Posterior cingulate gyrus (tissue), 11 donors: Measurements from ENCODE around the gene OBSL1.

Experiments used
- DNase-seq, 10 donors: peaks; one replicate each; pipeline versions ENCODE4 v3.0.0 to v3.0.0-alpha.2; 2020 to 2021; ENCODE audit warnings: mixed read lengths in 3 of 10
- intact Hi-C: fragments of 100-400 bp; cut with DNase I; formaldehyde crosslinking; loops from one replicate; pipeline ENCODE4 v1.15.1; 2023

Gene OBSL1

GRCh38 chr2:219597552-219598307 lies 26.4 kb upstream of the OBSL1 start, which contains the start of gene STK11IP:
Gene STK11IP, plus strand, starts transcription at chr2:219597857. Its CDS starts 263 bp downstream, at chr2:219598120.
- intact Hi-C loops: loop anchor here (2.0 to 5.0 kb wide), 2 partner anchors 45 to 53 kb away; partner anchors contain the start of gene TMEM198

GRCh38 chr2:219596954-219597551 lies 25.7 kb upstream of the OBSL1 start:
- intact Hi-C loops: loop anchor here (2.0 to 5.0 kb wide), 2 partner anchors 45 to 52 kb away; partner anchors contain the start of gene TMEM198
- DNase-seq: peak in 1 of 10 donors; percentile 19

More at GRCh38 chr2:219597552-219598307, 26.4 kb upstream of the OBSL1 start, which contains the start of gene STK11IP:
- peak; percentile 93 to 99 (median 95) for DNase-seq

GRCh38 chr2:219595256-219595655 lies 23.9 kb upstream of the OBSL1 start:
- intact Hi-C loops: loop anchor here (5.0 kb wide), 1 partner anchor 47 kb away; no protein-coding TSS in a partner anchor
- DNase-seq: no peak

- DNase-seq: peak in 2 of 10 donors; percentile 0 to 1
- intact Hi-C loops: no loop called here
These were observed 21.8 kb upstream of the OBSL1 start for GRCh38 chr2:219593154-219593553.

- DNase-seq: peak in 3 of 10 donors; percentile 0 to 27 (median 8)
- intact Hi-C loops: no loop called here
These were observed 21.4 kb upstream of the OBSL1 start for GRCh38 chr2:219592736-219593135.

GRCh38 chr2:219591091-219591490 lies 19.8 kb upstream of the OBSL1 start:
- intact Hi-C loops: no loop called here
- no peak for DNase-seq

- peak in 2 of 10 donors; percentile 1 to 13 for DNase-seq
- intact Hi-C loops: no loop called here
These were observed 10.0 kb upstream of the OBSL1 start for GRCh38 chr2:219581346-219581745.

- DNase-seq: peak in 1 of 10 donors; percentile 3
- intact Hi-C loops: no loop called here
These were observed 7.7 kb upstream of the OBSL1 start for GRCh38 chr2:219578811-219579613.

- intact Hi-C loops: no loop called here
- peak in 4 of 10 donors; percentile 14 to 69 (median 66) for DNase-seq
These were observed 5.4 kb upstream of the OBSL1 start for GRCh38 chr2:219576505-219577388.

- intact Hi-C loops: no loop called here
- DNase-seq: peak in 4 of 10 donors; percentile 5 to 34 (median 28)
These were observed 4.5 kb upstream of the OBSL1 start for GRCh38 chr2:219575566-219576504.

- DNase-seq: peak in 4 of 10 donors; percentile 9 to 77 (median 60)
- intact Hi-C loops: no loop called here
These were observed 3.4 kb upstream of the OBSL1 start for GRCh38 chr2:219574484-219575311.

GRCh38 chr2:219573166-219573565 lies 1.8 kb upstream of the OBSL1 start:
- intact Hi-C loops: no loop called here

GRCh38 chr2:219572237-219573001 lies 1.1 kb upstream of the OBSL1 start, which contains the start of gene INHA:
Gene INHA, plus strand, starts transcription at chr2:219572310. Its CDS starts 65 bp downstream, at chr2:219572375.
- peak in 3 of 10 donors; percentile 3 to 75 (median 59) for DNase-seq

More at GRCh38 chr2:219573166-219573565, 1.8 kb upstream of the OBSL1 start:
- DNase-seq: peak in 3 of 10 donors; percentile 0 to 26 (median 12)

GRCh38 chr2:219570924-219571310 lies 422 bp downstream of the OBSL1 start:
- peak in 3 of 10 donors; percentile 11 to 81 (median 65) for DNase-seq
- intact Hi-C loops: no loop called here

More at GRCh38 chr2:219572237-219573001, 1.1 kb upstream of the OBSL1 start, which contains the start of gene INHA:
- intact Hi-C loops: no loop called here

- peak in 4 of 10 donors; percentile 16 to 88 (median 57) for DNase-seq
- intact Hi-C loops: no loop called here
These were observed 980 bp downstream of the OBSL1 start for GRCh38 chr2:219570194-219570923.

- DNase-seq: peak in 2 of 10 donors; percentile 9 to 16
- intact Hi-C loops: no loop called here
These were observed 1.7 kb downstream of the OBSL1 start for GRCh38 chr2:219569635-219570034.
